Nephron (organoid): ENCODE data around the gene CCIN.
A peak's percentile ranks its signal among the peaks of the same experiment; 100 is the strongest.

Experiments used
- H3K27ac Mint-ChIP-seq, 3 experiments: 2 replicates each; pipeline ENCODE4 v1.8.0; 2020; ENCODE audit warnings: mixed read lengths in 3 of 3, mild to moderate bottlenecking in 2 of 3, moderate library complexity in 1 of 3
- H3K27me3 Mint-ChIP-seq: 2 replicates; pipeline ENCODE4 v1.8.0; 2021; ENCODE audit warnings: low read depth, mild to moderate bottlenecking, moderate library complexity, mixed read lengths
- H3K36me3 Mint-ChIP-seq: 2 replicates; pipeline ENCODE4 v1.8.0; 2020; ENCODE audit warnings: low read depth, mixed read lengths
- H3K4me1 Mint-ChIP-seq: 2 replicates; pipeline ENCODE4 v1.8.0; 2020; ENCODE audit warnings: mixed read lengths
- H3K4me3 Mint-ChIP-seq, 3 experiments: 2 replicates each; pipeline ENCODE4 v1.8.0; 2020; ENCODE audit warnings: mild to moderate bottlenecking in 3 of 3, mixed read lengths in 3 of 3, moderate library complexity in 2 of 3
- H3K9me3 Mint-ChIP-seq: 2 replicates; pipeline ENCODE4 v1.8.0; 2020; ENCODE audit warnings: mixed read lengths
- TF ChIP-seq, protein P1 (sequence below), 3 experiments: fragments of 200-600 bp; sonication (generic); IDR thresholded peaks; one replicate each; pipeline ENCODE4 v1.5.0; 2021; ENCODE audit warnings: antibody characterized with exemption in 3 of 3; ENCODE audit not compliant: unreplicated experiment in 3 of 3

CCIN gene

DNA sequence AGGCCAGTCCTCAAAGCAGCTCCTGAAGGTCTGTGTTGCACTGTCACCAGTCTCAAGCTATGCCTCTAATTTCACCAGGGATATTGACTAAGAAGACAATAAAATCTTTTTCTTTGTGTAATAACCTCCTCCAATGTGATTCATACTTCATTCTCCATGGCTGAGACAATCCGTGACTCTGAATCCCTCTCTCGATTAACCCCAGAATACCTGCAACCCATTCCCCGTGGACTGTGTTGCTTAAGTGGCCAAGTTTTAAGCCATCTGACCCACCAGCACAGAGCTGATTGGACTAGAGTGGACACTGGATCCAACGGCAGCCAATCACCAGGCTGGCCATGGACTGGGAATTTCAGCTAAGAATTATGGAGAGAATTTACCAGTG, 5.4 kb upstream of the CCIN start:
- H3K27ac Mint-ChIP-seq, result peak overlapping the region; percentile 99 to 100 (median 100)

DNA sequence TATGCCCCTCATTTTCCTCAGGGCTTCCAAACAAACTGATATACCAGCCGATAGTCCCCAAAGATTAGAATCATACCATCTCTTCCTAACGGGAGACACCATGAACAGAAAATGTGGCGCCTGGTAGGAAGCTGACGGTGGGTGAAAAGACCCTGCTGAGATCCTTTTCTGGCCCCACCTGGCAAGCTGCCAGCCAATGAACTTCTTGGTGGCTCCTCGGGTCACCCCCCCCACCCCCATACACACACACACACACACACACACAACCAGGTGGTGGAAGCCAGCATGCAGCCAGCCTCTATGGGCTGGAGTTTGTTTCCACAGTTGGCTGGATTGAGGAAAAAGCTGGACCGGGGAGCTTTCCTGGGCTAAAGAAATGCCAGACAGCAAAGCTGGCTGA, 4.8 kb upstream of the CCIN start:
- no peaks in the 10 kb centered on the region for H3K36me3 Mint-ChIP-seq
- peaks cover 66% of the 10 kb centered on the region for H3K4me1 Mint-ChIP-seq
- H3K9me3 Mint-ChIP-seq, result no peaks in the 10 kb centered on the region
- no peaks in the 10 kb centered on the region for H3K27me3 Mint-ChIP-seq
- H3K4me3 Mint-ChIP-seq, result peak overlapping the region; percentile 22 to 80 (median 79)
- TF ChIP-seq, protein P1, sequence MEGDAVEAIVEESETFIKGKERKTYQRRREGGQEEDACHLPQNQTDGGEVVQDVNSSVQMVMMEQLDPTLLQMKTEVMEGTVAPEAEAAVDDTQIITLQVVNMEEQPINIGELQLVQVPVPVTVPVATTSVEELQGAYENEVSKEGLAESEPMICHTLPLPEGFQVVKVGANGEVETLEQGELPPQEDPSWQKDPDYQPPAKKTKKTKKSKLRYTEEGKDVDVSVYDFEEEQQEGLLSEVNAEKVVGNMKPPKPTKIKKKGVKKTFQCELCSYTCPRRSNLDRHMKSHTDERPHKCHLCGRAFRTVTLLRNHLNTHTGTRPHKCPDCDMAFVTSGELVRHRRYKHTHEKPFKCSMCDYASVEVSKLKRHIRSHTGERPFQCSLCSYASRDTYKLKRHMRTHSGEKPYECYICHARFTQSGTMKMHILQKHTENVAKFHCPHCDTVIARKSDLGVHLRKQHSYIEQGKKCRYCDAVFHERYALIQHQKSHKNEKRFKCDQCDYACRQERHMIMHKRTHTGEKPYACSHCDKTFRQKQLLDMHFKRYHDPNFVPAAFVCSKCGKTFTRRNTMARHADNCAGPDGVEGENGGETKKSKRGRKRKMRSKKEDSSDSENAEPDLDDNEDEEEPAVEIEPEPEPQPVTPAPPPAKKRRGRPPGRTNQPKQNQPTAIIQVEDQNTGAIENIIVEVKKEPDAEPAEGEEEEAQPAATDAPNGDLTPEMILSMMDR (IDR thresholded peaks at IDR 0.05; ENCODE audit: unreplicated experiment in 3 of 3), result no peak
- H3K27ac Mint-ChIP-seq, result peak overlapping the region; percentile 99 to 100 (median 100)

More for the DNA sequence above, 5.4 kb upstream of the CCIN start:
- Mint-ChIP-seq H3K4me3 (peak overlapping the region; percentile 24 to 80 (median 79)), H3K36me3 (peaks cover 3% of the 10 kb centered on the region), H3K4me1 (peaks cover 72% of the 10 kb centered on the region), H3K9me3 (no peaks in the 10 kb centered on the region), H3K27me3 (no peaks in the 10 kb centered on the region)
- TF ChIP-seq, protein P1 (IDR thresholded peaks at IDR 0.05; ENCODE audit: unreplicated experiment in 3 of 3), result no peak

- Mint-ChIP-seq H3K36me3 (no peaks in the 10 kb centered on the region), H3K9me3 (no peaks in the 10 kb centered on the region), H3K27me3 (no peaks in the 10 kb centered on the region), H3K4me3 (peak overlapping the region; percentile 58 to 80 (median 79)), H3K4me1 (peaks cover 63% of the 10 kb centered on the region), H3K27ac (peak overlapping the region; percentile 99 to 100 (median 100))
- TF ChIP-seq, protein P1 (IDR thresholded peaks at IDR 0.05; ENCODE audit: unreplicated experiment in 3 of 3), result no peak
Measured at GRCh38 chr9:36164989-36165388, 4.2 kb upstream of the CCIN start.

- H3K4me3 Mint-ChIP-seq, result peak overlapping the region in 2 of 3 experiments; percentile 79 to 80
- H3K27ac Mint-ChIP-seq, result peak overlapping the region; percentile 38 to 99 (median 88)
- TF ChIP-seq, protein P1 (IDR thresholded peaks at IDR 0.05; ENCODE audit: unreplicated experiment in 3 of 3), result no peak
- no peaks in the 10 kb centered on the region for H3K9me3 Mint-ChIP-seq
- H3K27me3 Mint-ChIP-seq, result no peaks in the 10 kb centered on the region
- peaks cover 56% of the 10 kb centered on the region for H3K4me1 Mint-ChIP-seq
- no peaks in the 10 kb centered on the region for H3K36me3 Mint-ChIP-seq
Measured at GRCh38 chr9:36165826-36166167, 3.4 kb upstream of the CCIN start.

DNA sequence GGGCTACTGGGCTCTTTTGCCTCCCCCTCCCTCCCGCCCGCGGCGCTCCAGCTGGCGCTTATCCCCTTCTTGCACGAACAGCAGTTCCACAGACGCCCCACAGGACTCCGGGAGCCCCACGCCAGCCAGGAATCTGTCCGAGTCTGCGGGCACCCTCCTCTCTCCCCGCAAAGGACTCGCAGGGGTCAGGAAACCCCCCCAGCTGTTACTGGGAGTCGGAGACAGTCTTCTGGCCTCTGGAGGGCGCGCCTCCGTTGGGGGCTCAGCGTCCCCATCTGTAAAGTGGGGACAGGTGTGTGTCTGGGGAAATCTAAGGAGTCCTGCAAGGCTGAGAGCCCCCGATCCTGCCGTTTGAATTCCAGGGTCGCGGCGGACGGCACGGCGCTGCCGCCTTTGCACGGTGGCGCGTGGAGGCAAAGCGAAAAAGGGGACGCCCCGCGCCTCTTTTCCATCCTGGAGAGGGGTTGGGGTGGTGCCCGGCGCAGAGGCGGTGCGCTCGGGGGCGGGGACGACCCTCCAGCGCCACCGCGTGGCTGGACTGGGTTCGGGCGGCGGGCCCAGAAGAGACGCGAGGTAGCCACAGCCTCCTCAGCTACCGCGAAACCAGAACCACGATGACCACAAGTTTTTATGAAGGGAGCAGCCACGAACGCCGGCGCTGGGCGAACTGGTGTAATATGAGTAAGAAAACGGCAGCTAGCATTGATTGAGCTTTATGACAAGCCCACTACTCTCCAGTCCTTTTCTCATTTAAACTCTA, 2.8 kb upstream of the CCIN start:
- TF ChIP-seq, protein P1 (IDR thresholded peaks at IDR 0.05; ENCODE audit: unreplicated experiment in 3 of 3), result peak; percentile 94 to 99 (median 98)
- Mint-ChIP-seq H3K27me3 (no peaks in the 10 kb centered on the region), H3K36me3 (no peaks in the 10 kb centered on the region), H3K4me3 (peak overlapping the region; percentile 50 to 80 (median 79)), H3K4me1 (peaks cover 51% of the 10 kb centered on the region), H3K9me3 (no peaks in the 10 kb centered on the region), H3K27ac (peak overlapping the region in 2 of 3 experiments; percentile 83 to 99)

DNA sequence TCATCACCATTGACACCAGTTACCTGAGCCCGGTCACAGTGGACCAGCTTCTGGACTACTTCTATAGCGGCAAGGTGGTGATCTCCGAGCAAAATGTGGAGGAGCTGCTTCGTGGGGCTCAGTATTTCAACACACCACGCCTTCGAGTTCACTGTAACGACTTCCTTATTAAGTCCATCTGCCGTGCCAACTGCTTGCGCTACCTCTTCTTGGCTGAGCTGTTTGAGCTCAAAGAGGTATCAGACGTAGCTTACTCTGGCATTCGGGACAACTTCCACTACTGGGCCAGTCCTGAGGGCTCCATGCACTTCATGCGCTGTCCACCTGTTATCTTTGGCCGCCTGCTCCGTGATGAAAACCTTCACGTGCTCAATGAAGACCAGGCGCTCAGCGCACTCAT, 520 bp downstream of the CCIN start:
- Mint-ChIP-seq H3K27ac (no peak overlapping the region), H3K4me1 (peaks cover 20% of the 10 kb centered on the region), H3K4me3 (no peak overlapping the region), H3K9me3 (no peaks in the 10 kb centered on the region), H3K36me3 (no peaks in the 10 kb centered on the region), H3K27me3 (peaks cover 3% of the 10 kb centered on the region)
- TF ChIP-seq, protein P1 (IDR thresholded peaks at IDR 0.05; ENCODE audit: unreplicated experiment in 3 of 3), result no peak
